GM18526 (cell line): ENCODE data around the gene ZSCAN1.

Source experiments
- POLR2A ChIP-seq: IDR thresholded peaks from 3 replicates; pipeline ENCODE4 v1.6.1; 2011; ENCODE audit not compliant: insufficient read length; ENCODE audit errors: extremely low read depth

The ZSCAN1 gene

DNA sequence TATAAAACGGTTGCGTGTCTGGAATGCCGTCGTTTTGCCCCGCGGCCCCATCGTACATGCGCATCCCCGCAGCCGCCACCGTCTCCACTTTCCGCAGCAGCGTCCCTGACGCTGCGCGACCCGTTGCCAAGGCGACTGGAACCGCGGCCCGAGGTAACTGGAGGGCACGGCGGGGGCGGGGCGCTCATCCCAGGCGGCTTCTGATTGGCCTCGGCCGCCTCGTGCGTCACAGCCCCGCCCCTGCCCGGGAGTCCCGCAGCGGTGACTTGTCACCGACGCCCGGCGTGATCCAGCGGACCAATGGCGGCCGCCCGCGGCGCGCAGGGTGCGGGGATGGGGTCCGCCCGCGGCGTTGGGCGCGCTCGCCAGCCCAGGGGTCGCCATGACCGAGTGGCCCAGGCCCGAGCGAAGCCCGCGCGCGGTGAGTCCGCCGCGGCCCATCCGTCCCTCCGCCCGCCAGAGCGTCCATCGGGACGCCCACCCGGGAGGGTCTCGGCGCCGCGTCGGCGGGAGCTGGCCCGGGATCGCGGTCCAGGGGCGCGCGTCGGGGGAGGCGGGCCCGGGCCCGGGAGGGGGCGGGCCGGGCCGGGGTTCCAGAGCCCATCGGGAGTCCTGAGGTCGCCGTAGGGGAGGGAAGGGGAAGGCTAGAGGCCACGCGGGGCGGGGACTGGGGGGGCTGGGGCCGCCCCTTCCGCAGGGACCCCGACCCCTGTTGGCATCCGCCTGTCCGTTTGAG, at the start of gene ZSCAN1:
Gene ZSCAN1 (plus strand): TSS at position 285 of the 736 bp plus-strand sequence. CDS start 3,812 bp downstream, outside the sequence.
- TF ChIP-seq POLR2A = no peak

DNA sequence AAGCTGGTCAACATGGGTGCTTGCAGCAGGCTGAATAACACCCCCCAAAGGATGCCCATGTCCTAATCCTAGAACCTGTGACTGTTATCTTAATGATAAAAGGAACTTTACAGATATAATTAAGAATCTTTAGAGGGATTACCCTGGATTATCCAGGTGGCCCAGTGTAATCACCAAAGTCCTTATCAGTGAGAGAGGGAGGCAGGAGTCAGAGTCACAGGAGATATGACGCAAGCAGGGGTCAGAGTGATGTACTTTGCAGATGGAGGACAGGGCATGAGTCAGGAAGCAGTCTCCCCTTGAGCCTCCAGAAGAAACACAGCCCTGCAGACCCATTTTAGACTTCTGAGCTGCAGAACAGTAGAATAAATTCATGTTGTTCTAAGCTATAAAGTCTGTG, 41.0 kb upstream of the ZSCAN1 start:
- TF ChIP-seq POLR2A = no peak

DNA sequence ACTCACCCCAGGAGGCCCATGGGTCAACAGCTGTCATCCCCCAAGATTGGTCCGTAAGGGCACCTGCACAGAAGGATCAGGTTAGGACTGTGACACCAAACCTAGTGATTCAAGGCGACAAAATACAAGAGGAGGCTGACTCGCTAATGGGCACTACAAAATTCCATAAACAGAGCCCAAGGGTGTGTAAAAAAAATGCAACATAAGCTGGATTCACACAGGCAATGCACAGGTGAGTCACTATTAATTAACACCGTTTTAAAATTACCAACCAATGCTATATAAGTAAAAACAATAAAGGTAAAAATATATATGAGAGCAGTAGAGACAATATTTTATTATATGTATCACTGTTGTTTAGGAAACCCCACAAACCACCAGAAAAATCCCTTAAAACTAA, 33.1 kb upstream of the ZSCAN1 start:
- no peak for TF ChIP-seq POLR2A

- TF ChIP-seq POLR2A = no peak
These were observed 31.9 kb upstream of the ZSCAN1 start for GRCh38 chr19:58001895-58002369.

GRCh38 chr19:58002384-58003173, 31.2 kb upstream of the ZSCAN1 start, which contains the start of gene ZNF606:
ZNF606 (minus strand) TSS chr19:58002820; CDS start chr19:58001319, 1,501 bp downstream.
- peak; percentile 79 for TF ChIP-seq POLR2A

GRCh38 chr19:58003174-58003828, 30.5 kb upstream of the ZSCAN1 start:
- no peak for TF ChIP-seq POLR2A

DNA sequence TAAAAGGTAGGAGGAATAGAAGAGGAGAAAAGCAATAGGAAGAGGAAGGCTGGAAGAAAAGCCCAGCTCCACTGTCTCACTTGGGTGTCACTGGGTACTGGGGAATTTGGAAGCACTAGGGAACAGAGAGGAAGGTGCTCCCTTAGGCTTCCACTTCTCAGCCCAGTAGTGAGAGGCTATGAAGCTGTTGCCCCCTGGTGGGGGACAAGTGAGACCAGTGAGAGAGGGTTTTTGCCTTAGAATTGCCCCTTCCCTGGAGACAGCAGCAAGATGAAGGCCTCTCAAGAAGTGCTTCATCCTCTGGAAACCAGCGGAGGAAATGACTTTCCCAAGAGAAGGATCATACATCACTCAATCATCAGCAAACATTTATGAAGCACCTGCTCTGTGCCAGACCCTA, 26.5 kb upstream of the ZSCAN1 start:
- no peak for TF ChIP-seq POLR2A

- TF ChIP-seq POLR2A = no peak
These were observed 24.5 kb upstream of the ZSCAN1 start for GRCh38 chr19:58009301-58009665.

DNA sequence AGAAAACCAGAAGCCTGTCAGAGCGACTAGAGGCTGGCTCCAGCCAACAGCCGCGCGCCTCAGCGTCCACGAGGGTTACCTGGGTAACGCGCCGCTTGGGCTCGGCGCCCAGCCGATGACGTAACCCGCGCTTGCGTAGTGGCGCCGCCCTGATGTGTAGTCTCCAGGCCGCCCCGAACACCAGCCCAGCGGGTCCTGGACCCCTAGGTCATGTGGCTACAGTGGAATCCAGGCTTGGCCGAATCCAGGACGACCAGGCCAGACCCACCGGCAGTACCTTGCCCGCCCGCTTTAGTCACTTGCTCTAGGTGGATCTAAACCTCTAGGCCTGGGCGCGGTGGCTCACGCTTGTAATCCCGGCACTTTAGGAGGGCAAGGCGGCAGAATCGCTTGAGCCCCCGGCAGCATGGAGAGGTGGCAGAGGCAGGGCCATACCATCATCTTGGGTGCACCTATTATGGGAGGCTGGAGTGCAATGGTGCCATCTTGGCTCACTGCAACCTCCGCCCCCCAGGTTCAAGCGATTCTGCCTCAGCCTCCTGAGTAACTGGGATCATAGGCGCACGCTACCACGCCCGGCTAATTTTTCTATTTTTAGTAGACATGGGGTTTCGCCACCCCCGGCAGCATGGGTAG, 24.0 kb upstream of the ZSCAN1 start:
- no peak for TF ChIP-seq POLR2A

DNA sequence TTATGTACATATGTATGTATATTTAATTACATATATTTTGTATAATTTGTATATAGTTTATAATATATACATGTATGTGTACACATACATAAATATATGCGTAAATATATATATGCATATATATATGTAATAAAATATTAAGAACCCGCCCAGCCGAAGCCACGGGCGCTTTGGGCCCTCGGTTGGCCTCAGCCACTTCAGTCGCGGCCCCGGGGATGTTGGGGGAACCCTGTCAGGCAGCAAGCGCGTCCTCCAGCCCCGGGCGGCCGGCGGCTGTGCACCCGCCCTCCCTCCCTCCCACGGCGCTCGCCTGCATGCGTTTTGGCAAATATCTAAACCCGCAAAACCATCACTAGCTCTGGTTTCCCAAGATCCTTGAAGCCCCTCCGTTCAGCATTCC, 23.3 kb upstream of the ZSCAN1 start:
- TF ChIP-seq POLR2A = no peak

DNA sequence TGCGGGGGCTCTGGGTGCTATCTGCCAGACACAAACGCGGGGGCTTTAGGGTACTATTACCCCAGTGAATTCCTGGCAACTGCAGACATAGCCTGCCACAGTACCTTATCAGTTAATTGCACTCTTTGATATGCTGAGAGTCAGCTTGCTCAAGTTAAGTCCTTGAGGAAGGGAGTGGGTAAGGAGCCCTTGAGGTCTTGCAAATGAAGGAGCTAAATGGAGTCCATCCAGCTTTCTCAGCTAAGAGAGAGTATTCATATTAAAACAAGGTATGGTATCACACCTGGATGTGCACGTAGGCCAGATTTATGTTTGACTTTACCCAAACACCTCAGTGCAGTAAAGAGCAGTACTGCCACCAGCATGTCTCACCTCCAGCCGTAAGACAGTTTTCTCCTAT, 19.7 kb upstream of the ZSCAN1 start:
- no peak for TF ChIP-seq POLR2A

DNA sequence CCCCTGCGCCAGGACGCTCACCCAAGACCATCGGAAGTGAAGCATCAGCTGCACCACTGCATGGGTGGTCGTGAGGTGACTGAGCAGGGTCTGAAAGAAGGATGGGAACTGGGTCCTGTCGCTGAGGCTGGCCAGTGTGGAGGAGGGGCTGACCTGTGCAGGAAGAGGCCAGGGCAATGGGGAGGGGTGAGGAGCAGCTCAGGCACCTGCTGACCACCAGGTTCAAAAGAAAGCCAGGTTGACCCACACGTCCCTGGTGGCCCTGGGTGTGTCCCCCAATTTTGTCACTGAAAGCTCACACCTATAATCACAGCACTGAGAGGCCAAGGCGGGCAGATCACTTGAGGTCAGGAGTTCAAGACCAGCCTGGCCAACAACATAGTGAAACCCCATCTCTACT, 13.7 kb upstream of the ZSCAN1 start:
- no peak for TF ChIP-seq POLR2A

DNA sequence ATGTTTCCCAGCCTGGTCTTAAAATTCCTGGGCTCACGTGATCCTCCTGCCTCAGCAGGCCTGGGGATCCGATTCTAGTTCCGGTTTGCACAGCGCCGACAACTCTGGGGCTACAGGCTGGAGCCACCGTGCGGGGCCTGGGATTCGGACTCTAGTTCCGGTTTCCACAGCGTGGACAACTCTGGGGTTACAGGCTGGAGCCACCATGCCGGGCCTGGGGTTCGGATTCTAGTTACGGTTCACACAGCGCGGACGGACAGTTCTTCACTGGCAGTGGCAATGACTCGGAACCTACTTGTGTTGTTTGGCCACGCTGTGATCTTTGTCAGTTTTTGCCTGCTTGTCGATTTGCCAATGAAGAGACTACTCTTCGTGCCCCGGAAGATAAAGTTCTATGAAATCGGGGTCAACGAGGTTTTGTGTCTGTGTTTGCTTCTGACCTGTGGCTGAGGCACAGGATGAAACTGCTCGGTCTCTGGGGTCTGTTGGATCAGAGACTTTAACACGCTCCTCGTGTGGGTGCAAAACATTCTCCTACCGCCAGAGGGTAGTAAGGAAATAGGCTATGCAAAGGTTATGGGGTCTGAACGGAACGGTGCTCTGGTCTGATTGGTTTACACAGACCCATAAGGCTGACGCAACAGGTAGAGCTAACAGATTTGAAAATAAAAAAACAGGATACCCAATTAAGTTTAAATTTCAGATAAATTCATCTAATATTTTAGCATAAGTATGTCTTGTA, 12.1 kb upstream of the ZSCAN1 start:
- no peak for TF ChIP-seq POLR2A

DNA sequence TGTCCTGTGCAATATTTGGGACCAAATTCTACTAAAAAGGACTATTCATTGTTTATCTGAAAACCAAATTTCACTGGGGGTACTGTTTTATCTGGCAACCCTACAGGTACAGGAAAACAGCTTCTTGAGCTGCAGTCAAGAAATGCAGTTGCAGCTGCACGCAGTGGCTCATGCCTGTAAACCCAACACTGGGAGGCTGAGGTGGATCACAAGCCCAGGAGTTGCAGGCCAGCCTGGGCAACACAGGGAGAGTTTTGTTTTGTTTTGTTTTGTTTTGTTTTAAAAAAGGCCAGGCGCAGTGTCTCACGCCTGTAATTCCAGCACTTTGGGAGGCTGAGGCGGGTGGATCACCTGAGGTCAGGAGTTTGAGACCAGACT, 11.6 kb upstream of the ZSCAN1 start:
- TF ChIP-seq POLR2A = no peak

DNA sequence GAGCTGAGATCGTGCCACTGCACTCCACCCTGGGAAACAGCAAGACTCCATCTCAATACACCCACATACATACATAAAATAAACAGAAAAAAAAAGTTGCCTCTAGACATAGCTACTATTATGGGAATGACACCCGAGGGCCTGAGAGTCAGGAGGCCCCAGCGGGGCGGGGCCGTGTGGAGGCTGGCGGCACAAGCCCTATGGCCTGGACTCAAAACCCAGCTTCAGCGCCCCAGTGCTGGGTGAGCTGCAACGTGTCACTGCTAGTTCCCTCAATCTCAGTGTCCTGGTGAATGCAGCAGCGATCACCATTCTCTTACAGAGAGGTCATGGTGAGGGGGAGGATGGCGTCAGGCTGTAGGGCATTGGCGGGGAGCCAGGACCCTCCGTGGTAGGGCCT, 9.2 kb upstream of the ZSCAN1 start:
- TF ChIP-seq POLR2A = no peak
